Measurements from ENCODE around the gene IFTAP.

- no peak for TF ChIP-seq POLR2A (IDR thresholded peaks at IDR 0.05; ENCODE audit: low read depth, low read length)
- no peak for TF ChIP-seq POLR2AphosphoS5 (IDR thresholded peaks at IDR 0.05; ENCODE audit: low read depth, low read length)
- TF ChIP-seq TAF1 (IDR thresholded peaks at IDR 0.05; ENCODE audit: borderline replicate concordance, low read depth, low read length), result no peak
Measured at GRCh38 chr11:36672815-36673450, 78.6 kb downstream of the IFTAP start.

Data from GM12892 (cell line).